HG03097 (cell line): ENCODE data around the gene TBC1D4.
A peak's percentile ranks its signal among the peaks of the same experiment; 100 is the strongest.
"Not testable (repeated sequence)": the region's sequence is repeated elsewhere in the genome, so short reads cannot be mapped to it uniquely, and the experiment has no call there.

Experiments used
- ATAC-seq: cut with Tn5 transposase; IDR thresholded peaks from one replicate; pipeline ENCODE4 v1.9.1; 2021; ENCODE audit not compliant: unreplicated experiment, low FRiP score

Gene TBC1D4

GRCh38 chr13:75330770-75331169, 151.2 kb downstream of the TBC1D4 start:
- ATAC-seq = no peak

- ATAC-seq = no peak
Measured at GRCh38 chr13:75329723-75330122, 152.2 kb downstream of the TBC1D4 start.

DNA sequence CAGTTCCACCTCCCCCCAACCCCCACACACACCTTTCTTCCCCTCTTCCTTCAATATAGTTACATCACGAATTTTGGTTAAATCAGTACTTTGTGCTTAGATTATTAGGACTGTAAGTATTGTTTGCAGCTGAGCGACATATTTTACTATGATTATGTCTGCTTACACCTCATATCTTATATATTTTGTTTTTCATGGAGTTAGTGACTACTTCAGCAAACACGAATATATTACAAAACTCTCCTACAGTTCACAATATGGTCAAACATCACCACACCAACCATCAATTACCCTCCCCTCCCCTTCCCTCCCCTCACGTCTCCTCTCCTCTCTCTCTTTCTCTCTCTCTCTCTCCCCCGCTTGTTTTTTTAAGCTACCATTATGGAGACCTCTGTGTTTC, 152.9 kb downstream of the TBC1D4 start:
- ATAC-seq = no peak

DNA sequence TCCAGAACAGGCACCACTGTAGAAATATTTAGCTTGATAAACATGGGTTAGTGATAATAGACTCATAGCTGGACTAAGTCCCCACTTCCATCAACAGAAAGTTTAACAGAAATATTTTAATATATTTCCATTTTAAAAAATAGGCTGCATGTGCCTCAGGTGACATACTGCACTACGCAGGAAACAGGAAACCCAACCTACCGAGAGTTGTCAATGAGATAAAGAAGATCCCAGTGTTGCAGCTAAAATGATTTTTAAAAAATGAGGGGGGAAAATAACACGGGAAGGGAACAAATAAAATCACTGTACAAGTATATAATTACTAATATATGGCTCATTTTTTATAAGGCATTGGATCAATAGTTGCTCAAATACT, 154.8 kb downstream of the TBC1D4 start:
- ATAC-seq = peak; percentile 5

GRCh38 chr13:75326173-75327134, 155.5 kb downstream of the TBC1D4 start:
- ATAC-seq = peak; percentile 92

- no peak for ATAC-seq
Measured at GRCh38 chr13:75325711-75326110, 156.3 kb downstream of the TBC1D4 start.

- ATAC-seq = no peak
Measured at GRCh38 chr13:75324413-75324940, 157.5 kb downstream of the TBC1D4 start.

DNA sequence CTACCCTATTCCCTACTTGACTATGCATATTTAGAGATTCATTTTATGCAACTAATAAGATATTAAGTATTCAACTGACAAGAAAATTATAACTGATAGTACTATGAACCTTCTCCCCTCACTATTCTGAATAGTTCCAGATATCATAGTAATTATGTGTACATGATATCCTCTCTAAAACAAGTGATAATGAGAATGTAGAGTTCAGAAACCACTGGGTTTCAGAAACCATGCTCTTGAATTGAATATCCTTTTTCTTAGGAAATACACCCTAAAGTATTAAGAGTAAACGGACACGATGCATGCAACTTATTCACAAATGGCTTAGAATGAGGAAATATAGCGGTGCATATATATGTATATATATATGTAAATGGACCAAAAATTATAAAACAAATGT, 160.9 kb downstream of the TBC1D4 start:
- no peak for ATAC-seq

GRCh38 chr13:75319254-75319653, 162.7 kb downstream of the TBC1D4 start:
- no peak for ATAC-seq

DNA sequence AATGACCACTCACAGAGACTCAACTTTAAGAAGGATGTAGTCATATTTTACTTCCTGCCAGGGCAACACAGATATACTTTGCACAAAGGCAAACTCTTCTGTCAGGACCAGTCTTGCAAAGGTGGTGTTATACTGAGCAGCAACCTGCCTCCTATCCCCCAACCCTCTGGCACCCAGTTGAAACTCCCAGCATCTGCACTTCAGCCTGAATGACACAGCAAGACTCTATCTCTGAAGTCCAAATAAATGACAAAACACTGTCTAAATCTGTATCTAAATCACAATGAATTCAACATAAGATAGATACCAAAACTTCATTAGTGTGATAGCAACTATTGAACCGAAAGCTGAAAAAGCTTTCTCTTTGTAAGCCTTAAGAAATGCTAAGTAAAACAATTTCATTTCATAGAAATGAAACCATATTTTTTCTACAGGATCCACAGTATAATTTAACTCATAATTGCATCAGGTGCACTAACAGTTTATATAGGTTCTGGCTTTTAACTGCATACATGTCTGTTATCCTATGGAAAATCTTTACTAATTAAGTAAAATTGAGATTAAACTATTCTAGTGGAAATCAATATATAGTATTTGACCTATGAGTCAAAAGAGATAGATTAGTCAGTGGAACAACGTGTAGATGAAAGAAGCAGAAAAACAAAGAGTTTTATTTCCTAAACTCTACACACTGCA, 163.7 kb downstream of the TBC1D4 start:
- peak; percentile 63 for ATAC-seq

- ATAC-seq = no peak
Measured at GRCh38 chr13:75316427-75316826, 165.5 kb downstream of the TBC1D4 start.

GRCh38 chr13:75312884-75313520, 169.0 kb downstream of the TBC1D4 start:
- ATAC-seq = peak; percentile 80

GRCh38 chr13:75309981-75310580, 171.9 kb downstream of the TBC1D4 start:
- no peak for ATAC-seq

DNA sequence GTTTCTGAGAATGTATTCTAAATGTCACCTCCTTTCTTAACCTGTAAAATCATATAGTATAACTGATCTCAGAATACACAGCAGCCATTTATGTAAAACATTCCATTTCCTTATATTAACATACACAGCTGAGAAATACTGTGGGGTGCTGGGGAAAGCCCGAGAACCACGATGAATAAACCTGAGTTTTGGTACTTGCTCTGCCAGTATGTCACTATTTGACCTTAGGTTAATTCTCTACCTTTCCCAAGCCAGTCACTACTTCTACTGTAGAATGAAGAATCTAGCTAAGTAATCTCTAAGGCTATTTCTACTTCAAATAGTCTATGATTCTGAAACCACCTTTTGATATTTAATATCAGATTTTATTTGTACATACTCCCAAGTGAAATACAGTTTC, 173.7 kb downstream of the TBC1D4 start:
- ATAC-seq = peak; percentile 47

DNA sequence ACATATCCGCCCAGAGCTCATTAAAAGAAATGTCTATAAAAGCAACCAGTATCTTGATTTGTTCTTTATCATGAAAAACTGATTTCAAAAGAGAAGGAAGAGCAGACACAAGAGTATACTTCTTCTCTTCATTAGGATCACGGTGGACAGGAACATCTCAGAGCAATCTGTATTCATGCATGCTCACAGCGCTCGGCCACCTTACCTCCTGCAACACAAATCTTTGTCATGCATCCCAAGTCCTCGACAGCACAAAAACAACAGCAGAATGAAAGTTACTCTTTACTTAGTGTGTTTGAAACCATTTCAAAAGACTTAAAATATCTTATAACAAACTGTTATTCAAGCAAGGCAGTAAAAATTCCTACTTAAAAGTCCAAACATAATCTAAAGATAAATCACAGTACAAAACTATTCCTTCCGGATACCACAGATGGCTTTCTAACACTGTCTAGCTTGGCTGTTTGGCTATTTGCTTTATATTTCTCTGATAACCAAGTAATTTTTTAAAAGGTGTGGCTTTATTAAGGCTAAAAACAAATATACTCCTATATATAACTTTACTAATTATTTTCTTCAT, 174.5 kb downstream of the TBC1D4 start:
- ATAC-seq = no peak

DNA sequence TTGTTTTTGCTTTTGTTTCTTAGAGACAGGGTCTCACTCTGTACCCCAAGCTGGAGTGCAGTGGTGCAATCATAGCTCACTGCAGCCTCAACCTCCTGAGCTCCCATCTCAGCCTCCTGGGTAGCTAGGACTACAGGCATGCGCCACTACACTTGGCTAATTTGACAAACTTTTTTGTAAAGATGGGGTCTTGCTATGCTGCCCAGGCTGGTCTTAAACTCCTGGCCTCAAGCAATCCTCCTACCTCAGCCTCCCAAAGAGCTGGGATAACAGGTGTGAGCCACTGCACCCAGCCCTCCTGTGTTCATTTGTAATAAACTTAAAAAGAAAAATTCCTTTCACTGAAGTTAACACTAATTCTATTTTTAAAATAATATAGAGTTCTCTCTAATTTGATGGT, 175.0 kb downstream of the TBC1D4 start:
- not testable (repeated sequence) for ATAC-seq

GRCh38 chr13:75305059-75305458, 176.9 kb downstream of the TBC1D4 start:
- no peak for ATAC-seq

- no peak for ATAC-seq
Measured at GRCh38 chr13:75303263-75303662, 178.7 kb downstream of the TBC1D4 start.

- ATAC-seq = no peak
Measured at GRCh38 chr13:75302071-75302698, 179.8 kb downstream of the TBC1D4 start.
